LNCAP (cell line): ENCODE measurements around the gene NEURL3.

ENCODE experiments used
- CTCF ChIP-seq: fragments of 450-650 bp; IDR thresholded peaks from 2 replicates; pipeline ENCODE4 v1.5.1; 2017; ENCODE audit warnings: mild to moderate bottlenecking

The NEURL3 gene

GRCh38 chr2:96505231-96505889 is at the start of gene NEURL3:
NEURL3 (minus strand) TSS chr2:96505357; CDS start chr2:96505286, 71 bp downstream.
- no peak for TF ChIP-seq CTCF

- TF ChIP-seq CTCF: peak; percentile 93
Measured at GRCh38 chr2:96554293-96555145, 49.4 kb upstream of the NEURL3 start.

- TF ChIP-seq CTCF: no peak
Measured at GRCh38 chr2:96553176-96553956, 48.2 kb upstream of the NEURL3 start.

- no peak for TF ChIP-seq CTCF
Measured at GRCh38 chr2:96552315-96553175, 47.4 kb upstream of the NEURL3 start.

GRCh38 chr2:96551605-96552314 is 46.6 kb upstream of the NEURL3 start:
- TF ChIP-seq CTCF: no peak

- no peak for TF ChIP-seq CTCF
Measured at GRCh38 chr2:96550787-96551604, 45.8 kb upstream of the NEURL3 start.
